Lower leg skin (tissue), 3 donors: ENCODE results near the gene DGKB.

Experiments
- POLR2A ChIP-seq, 2 donors: fragments of 450-650 bp; IDR thresholded peaks; one replicate each; pipeline ENCODE4 v1.6.1; 2016 to 2017; ENCODE audit warnings: antibody characterized with exemption in 2 of 2, mild to moderate bottlenecking in 1 of 2, moderate library complexity in 1 of 2
- TF ChIP-seq, protein P1 (sequence below), 3 donors: fragments of 450-650 bp; IDR thresholded peaks; one replicate each; pipeline ENCODE4 v1.5.1; 2016; ENCODE audit warnings: antibody characterized with exemption in 3 of 3, mild to moderate bottlenecking in 3 of 3, moderate library complexity in 2 of 3

DNA sequence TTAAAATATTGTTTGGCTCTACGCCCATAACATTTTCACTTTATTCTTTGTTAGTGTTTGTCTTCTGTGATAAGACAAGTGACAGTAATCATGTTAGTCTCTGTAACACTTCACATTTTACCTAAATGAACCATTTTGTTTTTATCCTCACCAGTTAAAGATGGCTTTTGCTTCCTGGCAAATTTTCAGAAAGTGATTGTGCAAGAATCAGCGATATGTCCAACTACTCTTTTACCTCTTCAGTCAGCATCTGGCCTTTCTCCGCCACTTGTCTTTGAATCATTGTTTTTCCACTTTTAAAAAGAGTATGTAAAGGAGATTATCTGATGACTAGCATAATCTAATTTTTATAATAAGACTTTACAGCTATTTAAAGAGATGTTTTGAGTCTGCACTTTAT is 3.5 kb downstream of the DGKB start:
- TF ChIP-seq, protein P1, sequence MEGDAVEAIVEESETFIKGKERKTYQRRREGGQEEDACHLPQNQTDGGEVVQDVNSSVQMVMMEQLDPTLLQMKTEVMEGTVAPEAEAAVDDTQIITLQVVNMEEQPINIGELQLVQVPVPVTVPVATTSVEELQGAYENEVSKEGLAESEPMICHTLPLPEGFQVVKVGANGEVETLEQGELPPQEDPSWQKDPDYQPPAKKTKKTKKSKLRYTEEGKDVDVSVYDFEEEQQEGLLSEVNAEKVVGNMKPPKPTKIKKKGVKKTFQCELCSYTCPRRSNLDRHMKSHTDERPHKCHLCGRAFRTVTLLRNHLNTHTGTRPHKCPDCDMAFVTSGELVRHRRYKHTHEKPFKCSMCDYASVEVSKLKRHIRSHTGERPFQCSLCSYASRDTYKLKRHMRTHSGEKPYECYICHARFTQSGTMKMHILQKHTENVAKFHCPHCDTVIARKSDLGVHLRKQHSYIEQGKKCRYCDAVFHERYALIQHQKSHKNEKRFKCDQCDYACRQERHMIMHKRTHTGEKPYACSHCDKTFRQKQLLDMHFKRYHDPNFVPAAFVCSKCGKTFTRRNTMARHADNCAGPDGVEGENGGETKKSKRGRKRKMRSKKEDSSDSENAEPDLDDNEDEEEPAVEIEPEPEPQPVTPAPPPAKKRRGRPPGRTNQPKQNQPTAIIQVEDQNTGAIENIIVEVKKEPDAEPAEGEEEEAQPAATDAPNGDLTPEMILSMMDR (IDR thresholded peaks at IDR 0.05) = no peak
- TF ChIP-seq POLR2A (IDR thresholded peaks at IDR 0.05) = no peak
